Uterus (tissue), 4 donors: ENCODE data around the gene CNTFR. TPM values are rescaled to one million over a fixed set of nuclear protein-coding genes. Genes with fewer than 3 reads are reported as not detected.

ENCODE experiments used
- DNase-seq, 2 donors: peaks; one replicate each; pipeline ENCODE4 v3.0.0-alpha.2; 2019 to 2020
- H3K27ac ChIP-seq, 2 donors: fragments of 200-600 bp; sonication (generic); 1 replicate in 1 of 2; 2 replicates in 1 of 2; pipeline ENCODE4 v1.5.1; 2016 to 2018
- H3K27me3 ChIP-seq, 2 donors: fragments of 200-600 bp; sonication (generic); one replicate each; pipeline ENCODE4 v1.5.1; 2018 to 2019; ENCODE audit warnings: control low read depth in 1 of 2
- H3K36me3 ChIP-seq, 2 donors: fragments of 200-600 bp; sonication (generic); one replicate each; pipeline ENCODE4 v1.5.1; 2019; ENCODE audit warnings: control low read depth in 1 of 2
- H3K4me1 ChIP-seq, 2 donors: fragments of 200-600 bp; sonication (generic); one replicate each; pipeline ENCODE4 v1.5.1; 2018 to 2019; ENCODE audit warnings: control low read depth in 1 of 2
- H3K4me3 ChIP-seq, 2 donors: fragments of 200-600 bp; sonication (generic); 1 replicate in 1 of 2; 2 replicates in 1 of 2; pipeline ENCODE4 v1.5.1; 2018 to 2019; ENCODE audit warnings: mild to moderate bottlenecking in 1 of 2
- H3K9me3 ChIP-seq, 2 donors: fragments of 200-600 bp; sonication (generic); one replicate each; pipeline ENCODE4 v1.5.1; 2019; ENCODE audit warnings: control low read depth in 1 of 2
- CTCF ChIP-seq, 4 experiments: fragments of 200-600 bp in 2 of 4; fragments of 450-650 bp in 2 of 4; sonication (generic) in 2 of 4; IDR thresholded peaks; one replicate each; pipeline ENCODE4 v1.5.1; 2016 to 2019; ENCODE audit warnings: antibody characterized with exemption in 4 of 4, mild to moderate bottlenecking in 2 of 4, moderate library complexity in 1 of 4
- POLR2A ChIP-seq, 2 donors: fragments of 450-650 bp; IDR thresholded peaks; one replicate each; pipeline ENCODE4 v1.6.1; 2016; ENCODE audit warnings: antibody characterized with exemption in 2 of 2, mild to moderate bottlenecking in 1 of 2, moderate library complexity in 1 of 2
- intact Hi-C: fragments of 100-400 bp; cut with DNase I; formaldehyde crosslinking; loops from one replicate; pipeline ENCODE4 v1.15.1; 2023; ENCODE audit warnings: low total_unique reads
- total RNA-seq, 4 donors: library from RNA; depleted of rRNA in 3 of 4; stranded (reverse); fragments of >200 nt in 3 of 4; gene quantifications; one replicate each; pipeline versions ENCODE4 v1.1.0 to v1.2.4, GENCODE V29; 2014 to 2023
- donor health status: DM: yes; HTN: yes; CAD: no.

CNTFR gene
- total RNA-seq, 4 donors from 2014 or later, result 0.59 to 14.7 (median 6.6) TPM; not detected in 1

- Histone ChIP-seq H3K27ac (no peak overlapping the region), H3K9me3 (no peaks in the 10 kb centered on the region), H3K36me3 (no peaks in the 10 kb centered on the region), H3K4me3 (no peak overlapping the region), H3K4me1 (no peaks in the 10 kb centered on the region), H3K27me3 (no peaks in the 10 kb centered on the region)
- intact Hi-C loops, result no loop called here
- TF ChIP-seq CTCF (IDR thresholded peaks at IDR 0.05), result no peak
- TF ChIP-seq POLR2A (IDR thresholded peaks at IDR 0.05), result no peak
- DNase-seq, result no peak
Measured at GRCh38 chr9:34520505-34521385, 68.8 kb downstream of the CNTFR start.

- H3K9me3 ChIP-seq, result no peaks in the 10 kb centered on the region
- no peaks in the 10 kb centered on the region for H3K27me3 ChIP-seq
- no peaks in the 10 kb centered on the region for H3K4me1 ChIP-seq
- no peak for DNase-seq
- TF ChIP-seq POLR2A (IDR thresholded peaks at IDR 0.05) (no peak), CTCF (IDR thresholded peaks at IDR 0.05) (no peak)
- H3K36me3 ChIP-seq, result no peaks in the 10 kb centered on the region
- H3K27ac ChIP-seq, result no peak overlapping the region
- H3K4me3 ChIP-seq, result no peak overlapping the region
- intact Hi-C loops, result no loop called here
Measured at GRCh38 chr9:34520096-34520495, 69.4 kb downstream of the CNTFR start.

GRCh38 chr9:34519321-34520020, 70.1 kb downstream of the CNTFR start:
- intact Hi-C loops, result no loop called here
- Histone ChIP-seq H3K4me3 (no peak overlapping the region), H3K27me3 (no peaks in the 10 kb centered on the region), H3K9me3 (no peaks in the 10 kb centered on the region), H3K4me1 (no peaks in the 10 kb centered on the region), H3K36me3 (no peaks in the 10 kb centered on the region), H3K27ac (no peak overlapping the region)
- no peak for TF ChIP-seq CTCF (IDR thresholded peaks at IDR 0.05)
- no peak for TF ChIP-seq POLR2A (IDR thresholded peaks at IDR 0.05)
- no peak for DNase-seq

GRCh38 chr9:34518896-34519295, 70.6 kb downstream of the CNTFR start:
- no peaks in the 10 kb centered on the region for H3K27me3 ChIP-seq
- no peak for DNase-seq
- TF ChIP-seq CTCF (IDR thresholded peaks at IDR 0.05) (no peak), POLR2A (IDR thresholded peaks at IDR 0.05) (no peak)
- no peak overlapping the region for H3K4me3 ChIP-seq
- no peaks in the 10 kb centered on the region for H3K36me3 ChIP-seq
- H3K9me3 ChIP-seq, result no peaks in the 10 kb centered on the region
- intact Hi-C loops, result no loop called here
- H3K4me1 ChIP-seq, result no peaks in the 10 kb centered on the region
- H3K27ac ChIP-seq, result no peak overlapping the region

- H3K36me3 ChIP-seq, result no peaks in the 10 kb centered on the region
- H3K27ac ChIP-seq, result no peak overlapping the region
- DNase-seq, result no peak
- TF ChIP-seq POLR2A (IDR thresholded peaks at IDR 0.05) (no peak), CTCF (IDR thresholded peaks at IDR 0.05) (no peak)
- H3K4me3 ChIP-seq, result no peak overlapping the region
- H3K27me3 ChIP-seq, result no peaks in the 10 kb centered on the region
- H3K4me1 ChIP-seq, result no peaks in the 10 kb centered on the region
- no peaks in the 10 kb centered on the region for H3K9me3 ChIP-seq
- intact Hi-C loops, result no loop called here
Measured at GRCh38 chr9:34518110-34518616, 71.4 kb downstream of the CNTFR start.
